ENCODE results near the gene SEC61A1. TPM values are rescaled to one million over a fixed set of nuclear protein-coding genes. Genes with fewer than 3 reads are reported as not detected.

SEC61A1 gene
- total RNA-seq, 1 experiment from 2014 or later = 394 TPM

DNA sequence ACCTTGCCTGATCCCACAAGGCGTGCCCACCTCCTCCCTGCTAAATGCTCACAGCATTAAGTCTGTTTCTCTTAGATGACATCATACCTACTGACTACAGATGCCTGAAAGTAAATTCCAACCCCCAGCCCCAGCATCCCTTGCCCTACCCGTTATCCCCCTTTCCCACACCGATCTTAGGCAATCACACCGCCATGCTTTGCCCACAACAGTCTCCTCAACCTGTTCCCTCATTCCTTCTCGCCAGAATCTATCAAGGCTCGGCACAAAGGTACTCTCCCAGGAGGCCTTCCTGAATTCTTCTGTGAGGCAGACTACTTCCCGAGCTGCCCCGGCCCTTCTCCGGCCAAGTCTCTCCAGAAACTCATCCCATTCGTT is 789 bp upstream of the SEC61A1 start:
- Mint-ChIP-seq H3K27ac (ENCODE audit: unreplicated experiment) (peak overlapping the region; percentile 93), H3K4me3 (ENCODE audit: low read depth, unreplicated experiment) (peak overlapping the region; percentile 89), H3K4me1 (ENCODE audit: low read depth, unreplicated experiment) (peaks cover 42% of the 10 kb centered on the region), H3K36me3 (ENCODE audit: insufficient read depth, unreplicated experiment) (peaks cover 52% of the 10 kb centered on the region), H3K27me3 (ENCODE audit: unreplicated experiment) (peaks cover 12% of the 10 kb centered on the region), H3K9me3 (ENCODE audit: low read depth, unreplicated experiment) (no peaks in the 10 kb centered on the region)
- intact Hi-C loops (cut with micrococcal nuclease; ENCODE audit: unreplicated experiment) = no loop called here
- DNase-seq = no peak
- TF ChIP-seq, protein P1, sequence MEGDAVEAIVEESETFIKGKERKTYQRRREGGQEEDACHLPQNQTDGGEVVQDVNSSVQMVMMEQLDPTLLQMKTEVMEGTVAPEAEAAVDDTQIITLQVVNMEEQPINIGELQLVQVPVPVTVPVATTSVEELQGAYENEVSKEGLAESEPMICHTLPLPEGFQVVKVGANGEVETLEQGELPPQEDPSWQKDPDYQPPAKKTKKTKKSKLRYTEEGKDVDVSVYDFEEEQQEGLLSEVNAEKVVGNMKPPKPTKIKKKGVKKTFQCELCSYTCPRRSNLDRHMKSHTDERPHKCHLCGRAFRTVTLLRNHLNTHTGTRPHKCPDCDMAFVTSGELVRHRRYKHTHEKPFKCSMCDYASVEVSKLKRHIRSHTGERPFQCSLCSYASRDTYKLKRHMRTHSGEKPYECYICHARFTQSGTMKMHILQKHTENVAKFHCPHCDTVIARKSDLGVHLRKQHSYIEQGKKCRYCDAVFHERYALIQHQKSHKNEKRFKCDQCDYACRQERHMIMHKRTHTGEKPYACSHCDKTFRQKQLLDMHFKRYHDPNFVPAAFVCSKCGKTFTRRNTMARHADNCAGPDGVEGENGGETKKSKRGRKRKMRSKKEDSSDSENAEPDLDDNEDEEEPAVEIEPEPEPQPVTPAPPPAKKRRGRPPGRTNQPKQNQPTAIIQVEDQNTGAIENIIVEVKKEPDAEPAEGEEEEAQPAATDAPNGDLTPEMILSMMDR (IDR thresholded peaks at IDR 0.05; ENCODE audit: unreplicated experiment) = no peak
- CTCF ChIA-PET = no interaction called here
- no TSS peak for BruUV-seq (replicated peaks)

- H3K9me3 Mint-ChIP-seq (ENCODE audit: low read depth, unreplicated experiment) = no peaks in the 10 kb centered on the region
- intact Hi-C loops (cut with micrococcal nuclease; ENCODE audit: unreplicated experiment) = no loop called here
Measured at GRCh38 chr3:128052595-128053351, 536 bp downstream of the SEC61A1 start.

DNA sequence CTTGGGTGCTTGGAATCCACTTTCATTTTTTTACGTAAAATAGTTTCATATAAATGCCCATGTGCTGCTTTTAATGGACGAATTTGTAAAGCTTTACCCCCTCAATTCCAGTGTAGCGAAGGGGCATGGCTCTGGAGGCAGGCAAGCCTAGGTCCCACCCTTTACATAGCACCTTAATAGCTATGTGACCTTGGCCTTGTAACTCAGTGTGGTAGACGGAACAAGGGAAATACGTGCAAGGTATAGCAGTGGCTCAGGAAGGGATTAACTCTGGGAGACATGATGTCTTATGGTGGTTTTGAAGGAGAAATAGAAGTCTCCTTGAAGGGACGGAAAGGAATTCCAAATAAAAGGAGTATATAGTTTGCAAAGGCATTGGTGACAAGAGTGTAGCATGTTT is 1.4 kb downstream of the SEC61A1 start:
- peaks cover 73% of the 10 kb centered on the region for H3K36me3 Mint-ChIP-seq (ENCODE audit: insufficient read depth, unreplicated experiment)

More at GRCh38 chr3:128052595-128053351, 536 bp downstream of the SEC61A1 start:
- no peaks in the 10 kb centered on the region for H3K27me3 Mint-ChIP-seq (ENCODE audit: unreplicated experiment)
- DNase-seq = no peak
- H3K36me3 Mint-ChIP-seq (ENCODE audit: insufficient read depth, unreplicated experiment) = peaks cover 64% of the 10 kb centered on the region
- TSS peak; percentile 72 for BruUV-seq (replicated peaks)
- H3K27ac Mint-ChIP-seq (ENCODE audit: unreplicated experiment) = peak overlapping the region; percentile 93
- peak overlapping the region; percentile 89 for H3K4me3 Mint-ChIP-seq (ENCODE audit: low read depth, unreplicated experiment)
- H3K4me1 Mint-ChIP-seq (ENCODE audit: low read depth, unreplicated experiment) = peaks cover 42% of the 10 kb centered on the region
- CTCF ChIA-PET = interaction anchor here (0.5 kb wide), 1 partner anchor 39 kb away, joined by 3 read pairs; no protein-coding TSS in a partner anchor
- TF ChIP-seq, protein P1 (IDR thresholded peaks at IDR 0.05; ENCODE audit: unreplicated experiment) = no peak

DNA sequence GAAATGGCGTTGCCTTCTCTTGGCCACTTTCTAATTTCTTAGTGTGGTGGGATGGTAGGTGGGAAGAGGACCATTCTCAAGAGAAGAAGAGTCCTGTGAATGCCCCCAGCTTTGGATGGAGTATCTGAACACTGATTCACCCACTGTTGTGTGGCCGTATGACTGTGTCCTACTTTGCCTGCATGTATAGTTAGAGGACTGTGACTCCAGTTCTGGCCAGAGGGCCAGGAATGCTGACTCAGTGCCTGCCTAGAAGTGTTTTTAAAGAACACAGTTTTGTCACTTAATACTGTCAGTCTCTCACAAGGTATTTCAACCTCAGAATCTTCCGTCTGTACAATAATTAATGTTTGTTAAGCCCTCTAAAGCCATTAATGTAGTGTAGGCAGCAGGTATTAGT is 2.1 kb downstream of the SEC61A1 start:
- intact Hi-C loops (cut with micrococcal nuclease; ENCODE audit: unreplicated experiment) = no loop called here
- peak overlapping the region; percentile 93 for H3K27ac Mint-ChIP-seq (ENCODE audit: unreplicated experiment)
- CTCF ChIA-PET = interaction anchor here (0.9 kb wide), 1 partner anchor 21 kb away, joined by 3 read pairs; no protein-coding TSS in a partner anchor
- H3K36me3 Mint-ChIP-seq (ENCODE audit: insufficient read depth, unreplicated experiment) = peaks cover 80% of the 10 kb centered on the region
- no TSS peak for BruUV-seq (replicated peaks)
- TF ChIP-seq, protein P1 (IDR thresholded peaks at IDR 0.05; ENCODE audit: unreplicated experiment) = no peak
- peak overlapping the region; percentile 89 for H3K4me3 Mint-ChIP-seq (ENCODE audit: low read depth, unreplicated experiment)
- no peaks in the 10 kb centered on the region for H3K27me3 Mint-ChIP-seq (ENCODE audit: unreplicated experiment)
- no peak for DNase-seq
- H3K9me3 Mint-ChIP-seq (ENCODE audit: low read depth, unreplicated experiment) = no peaks in the 10 kb centered on the region
- H3K4me1 Mint-ChIP-seq (ENCODE audit: low read depth, unreplicated experiment) = peaks cover 42% of the 10 kb centered on the region

More for the DNA sequence above, 1.4 kb downstream of the SEC61A1 start:
- H3K4me3 Mint-ChIP-seq (ENCODE audit: low read depth, unreplicated experiment) = peak overlapping the region; percentile 89
- intact Hi-C loops (cut with micrococcal nuclease; ENCODE audit: unreplicated experiment) = no loop called here
- TF ChIP-seq, protein P1 (IDR thresholded peaks at IDR 0.05; ENCODE audit: unreplicated experiment) = no peak
- CTCF ChIA-PET = interaction anchor here (0.9 kb wide), 1 partner anchor 21 kb away, joined by 3 read pairs; no protein-coding TSS in a partner anchor
- H3K27me3 Mint-ChIP-seq (ENCODE audit: unreplicated experiment) = no peaks in the 10 kb centered on the region
- peaks cover 42% of the 10 kb centered on the region for H3K4me1 Mint-ChIP-seq (ENCODE audit: low read depth, unreplicated experiment)
- H3K9me3 Mint-ChIP-seq (ENCODE audit: low read depth, unreplicated experiment) = no peaks in the 10 kb centered on the region
- DNase-seq = no peak
- H3K27ac Mint-ChIP-seq (ENCODE audit: unreplicated experiment) = peak overlapping the region; percentile 93
- no TSS peak for BruUV-seq (replicated peaks)
